K562 (cell line): ENCODE measurements around the gene KRT39. TPM values are rescaled to one million over a fixed set of nuclear protein-coding genes. Genes with fewer than 3 reads are reported as not detected.

Experiments
- ATAC-seq: fragments of 200-7000 bp; cut with Tn5 transposase; 3 replicates; pipeline ENCODE4 v1.9.1; 2020; ENCODE audit warnings: moderate library complexity
- BruUV-seq: library from RNA; stranded (reverse); fragments of 400-500 nt; replicated peaks from 2 replicates; lab custom pipeline; 2021; lab: Mats Ljungman, UMichigan
- CTCF ChIA-PET: fragments of 300-600 bp; formaldehyde crosslinking; extraction: SDS; loops from one replicate; lab custom pipeline; 2021; ENCODE audit warnings: low intra/inter-chr PET ratio; lab: Yijun Ruan, JAX
- POLR2A ChIA-PET: fragments of 300-600, 350-650 bp; sonication (Branson Sonifier 250); formaldehyde crosslinking; extraction: SDS; loops from one replicate; lab custom pipeline; 2021; ENCODE audit warnings: antibody characterized with exemption, inconsistent platforms; lab: Yijun Ruan, JAX
- DNase-seq, 4 experiments: peaks; one replicate each; pipeline versions ENCODE4 v3.0.0 to v3.0.0-alpha.2; 2011 to 2018; ENCODE audit warnings: low spot score in 3 of 4, mixed read lengths in 3 of 4; ENCODE audit errors: extremely low read depth in 1 of 4
- FAIRE-seq: peaks from 2 replicates; lab custom pipeline; 2011; peaks lifted over from hg19 to GRCh38; lab: Jason Lieb, UNC
- H2AFZ ChIP-seq: 2 replicates; pipeline ENCODE4 v1.6.0; 2011; ENCODE audit warnings: low read depth, low read length, control low read depth, inconsistent platforms
- H3K27ac ChIP-seq: fragments of 200-600 bp; 3 replicates; pipeline ENCODE4 v1.8.0; 2011; ENCODE audit warnings: low read depth, mild to moderate bottlenecking, control low read depth, inconsistent platforms, low read length, moderate library complexity, mixed read lengths; ENCODE audit errors: extremely low read depth
- H3K27me3 ChIP-seq, 2 experiments: fragments of 300-600 bp in 1 of 2; 2 replicates in 1 of 2; 3 replicates in 1 of 2; pipeline versions ENCODE4 v1.6.0 to v1.8.0; 2011; ENCODE audit warnings: inconsistent platforms in 2 of 2, low read length in 2 of 2, mild to moderate bottlenecking in 1 of 2, mixed read lengths in 1 of 2, moderate library complexity in 1 of 2; ENCODE audit not compliant: control insufficient read depth in 2 of 2, insufficient read depth in 2 of 2
- H3K36me3 ChIP-seq: fragments of 300-600 bp; 3 replicates; pipeline ENCODE4 v1.8.0; 2011; ENCODE audit warnings: mild to moderate bottlenecking, low read length, inconsistent platforms; ENCODE audit not compliant: control insufficient read depth, insufficient read depth
- H3K4me1 ChIP-seq, 2 experiments: fragments of 200-600 bp in 1 of 2; replicated peaks in 1 of 2; 2 replicates in 1 of 2; 3 replicates in 1 of 2; pipeline versions ENCODE4 v1.5.1 to v1.8.0; 2011; ENCODE audit warnings: inconsistent platforms in 2 of 2, low read length in 2 of 2, mild to moderate bottlenecking in 1 of 2, mixed read lengths in 1 of 2, moderate library complexity in 1 of 2; ENCODE audit not compliant: control insufficient read depth in 2 of 2, insufficient read depth in 2 of 2
- H3K4me2 ChIP-seq: 2 replicates; pipeline ENCODE4 v1.6.1; 2011; ENCODE audit warnings: low read length, control low read depth, inconsistent platforms, mixed read lengths; ENCODE audit not compliant: insufficient read depth
- H3K4me3 ChIP-seq: fragments of 200-600 bp; sonication (generic), shearing (Covaris generic); 2 replicates; pipeline ENCODE4 v1.5.1; 2016; ENCODE audit warnings: control low read depth, inconsistent platforms
- H3K79me2 ChIP-seq: fragments of 200-600 bp; 3 replicates; pipeline ENCODE4 v1.8.0; 2011; ENCODE audit warnings: low read length, inconsistent platforms; ENCODE audit not compliant: control insufficient read depth, insufficient read depth
- H3K9ac ChIP-seq, 2 experiments: 2 replicates each; pipeline versions ENCODE4 v1.6.0 to v1.6.1; 2011; ENCODE audit warnings: low read depth in 2 of 2, low read length in 2 of 2, control low read depth in 1 of 2, inconsistent platforms in 1 of 2, mild to moderate bottlenecking in 1 of 2, mixed read lengths in 1 of 2; ENCODE audit not compliant: insufficient read depth in 1 of 2
- H3K9me1 ChIP-seq: one replicate; pipeline ENCODE4 v1.6.0; 2011; ENCODE audit warnings: inconsistent platforms, mild to moderate bottlenecking, low read length, moderate library complexity; ENCODE audit not compliant: control insufficient read depth, insufficient read depth
- H3K9me3 ChIP-seq: replicated peaks from 2 replicates; pipeline ENCODE4 v1.5.1; 2011; ENCODE audit warnings: low read depth, low read length, inconsistent platforms; ENCODE audit not compliant: control insufficient read depth, insufficient read depth
- H4K20me1 ChIP-seq: replicated peaks from 2 replicates; pipeline ENCODE4 v1.6.1; 2011; ENCODE audit warnings: low read length, inconsistent platforms, mixed read lengths; ENCODE audit not compliant: control insufficient read depth, insufficient read depth
- AFF1 ChIP-seq, 2 experiments: fragments of 450-650 bp; IDR thresholded peaks; 2 replicates each; pipeline ENCODE4 v1.6.1; 2018; ENCODE audit warnings: mild to moderate bottlenecking in 2 of 2, low read depth in 1 of 2; ENCODE audit not compliant: partially characterized antibody in 2 of 2
- HDAC6 ChIP-seq: IDR thresholded peaks from 2 replicates; pipeline ENCODE4 v1.6.1; 2012; ENCODE audit warnings: low read depth, mild to moderate bottlenecking, control low read depth, inconsistent platforms, low read length, moderate library complexity
- NR2F6 ChIP-seq: fragments of 450-650 bp; formaldehyde crosslinking; IDR thresholded peaks from 2 replicates; pipeline ENCODE4 v1.4.0; 2020; ENCODE audit warnings: mild to moderate bottlenecking
- PRPF4 ChIP-seq: fragments of 200-400 bp; formaldehyde crosslinking; IDR thresholded peaks from one replicate; pipeline ENCODE4 v1.6.1; 2017; ENCODE audit warnings: low read length, low read depth, mild to moderate bottlenecking; ENCODE audit not compliant: insufficient read depth, poor library complexity, severe bottlenecking
- RFX1 ChIP-seq: fragments of 450-650 bp; IDR thresholded peaks from 2 replicates; pipeline ENCODE4 v1.6.1; 2016; ENCODE audit warnings: mild to moderate bottlenecking, moderate library complexity
- ZNF224 ChIP-seq: sonication (generic); formaldehyde crosslinking; IDR thresholded peaks from 2 replicates; pipeline ENCODE4 v1.8.0; 2022; ENCODE audit warnings: mild to moderate bottlenecking, missing genetic modification reagents
- ZNF316 ChIP-seq: fragments of 450-650 bp; IDR thresholded peaks from 2 replicates; pipeline ENCODE4 v1.6.1; 2016
- ZNF785 ChIP-seq: fragments of 250-450 bp; sonication (Bioruptor Pico); IDR thresholded peaks from 2 replicates; pipeline ENCODE4 v1.4.0; 2020; ENCODE audit warnings: mild to moderate bottlenecking
- ZNF79 ChIP-seq: fragments of 250-450 bp; sonication (Bioruptor Pico); IDR thresholded peaks from 2 replicates; pipeline ENCODE4 v1.4.0; 2020; ENCODE audit warnings: low read depth, mild to moderate bottlenecking, moderate library complexity
- WGBS: fragments of 100-300 bp; shearing (Covaris generic); methylation state at CpG from one replicate; pipeline ENCODE4 v1.1.6; 2016; ENCODE audit warnings: low coverage, mixed read lengths; ENCODE audit not compliant: insufficient coverage; ENCODE audit errors: missing lambda C conversion rate; 5-methylcytosine and 5-hydroxymethylcytosine counted together
- in situ Hi-C: fragments of 300-500 bp; cut with MboI; formaldehyde crosslinking; loops from 4 replicates; pipeline ENCODE4 v1.15.0; 2018; ENCODE audit warnings: inconsistent platforms, mixed read lengths
- intact Hi-C: fragments of 100-400 bp; cut with micrococcal nuclease; formaldehyde crosslinking; loops from 2 replicates; pipeline ENCODE4 v1.14.2; 2022
- polyA plus RNA-seq, 8 experiments: library from polyadenylated mRNA; depleted of rRNA in 4 of 8; stranded (reverse) in 5 of 8; unstranded in 3 of 8; fragments of >200 nt; fragmentation: Nextera tagmentation in 2 of 8; fragmentation: Illumina TruSeq in 1 of 8; extraction: Ambion mirVana in 2 of 8; extraction: Trizol in 1 of 8; gene quantifications; 2 replicates each; pipeline versions ENCODE4 v1.2.1 to v1.2.3, GENCODE V29; 2011 to 2014; ENCODE audit warnings: inconsistent platforms in 1 of 8, missing spikeins in 1 of 8
- total RNA-seq, 7 experiments: library from RNA; depleted of rRNA in 6 of 7; stranded (reverse); fragments of >200 nt in 6 of 7; fragmentation: Illumina TruSeq in 2 of 7; extraction: Trizol in 2 of 7; gene quantifications; 2 replicates each; pipeline versions ENCODE4 v1.2.1 to v1.2.3, GENCODE V29; 2011 to 2021; ENCODE audit warnings: low replicate concordance in 1 of 7
- TF ChIP-seq, protein P1 (sequence below): fragments of 150-350 bp; conservative IDR thresholded peaks from 2 replicates; pipeline ENCODE4 v1.6.1; 2014; ENCODE audit warnings: low read length

KRT39 gene
- total and polyA plus RNA-seq, 9 of the 15 experiments (the other 6 are each of a cell fraction or from before 2014, with no cell fraction given), result not detected

GRCh38 chr17:40993084-40993483 lies 26.3 kb upstream of the KRT39 start:
- FAIRE-seq (no peak), ATAC-seq (no peak), DNase-seq (no peak)
- no peaks in the 10 kb centered on the region; a peak in 1 of 5 replicates for H3K27me3 ChIP-seq
- no peaks in the 10 kb centered on the region for H4K20me1 ChIP-seq
- WGBS, result 0% methylated on average over 2 of the region's 2 CpGs
- no TSS peak for BruUV-seq
- CTCF ChIA-PET, result no interaction called here
- no peaks in the 10 kb centered on the region for H3K4me1 ChIP-seq
- no peak overlapping the region for H3K9ac ChIP-seq
- no peak for TF ChIP-seq PRPF4
- TF ChIP-seq ZNF785 (CRISPR knock-in tag), result no peak
- TF ChIP-seq ZNF316, result 0 out of 2 replicates have a peak, but pooled peaks have one; percentile 6
- TF ChIP-seq ZNF79 (CRISPR knock-in tag), result no peak
- TF ChIP-seq HDAC6, result no peak
- no peaks in the 10 kb centered on the region for H3K36me3 ChIP-seq
- H3K4me3 ChIP-seq, result no peak overlapping the region
- no peak overlapping the region for H3K27ac ChIP-seq
- H2AFZ ChIP-seq, result no peak overlapping the region
- H3K4me2 ChIP-seq, result no peak overlapping the region
- no peaks in the 10 kb centered on the region for H3K79me2 ChIP-seq
- H3K9me1 ChIP-seq, result no peaks in the 10 kb centered on the region
- H3K9me3 ChIP-seq, result no peaks in the 10 kb centered on the region
- POLR2A ChIA-PET, result interaction anchor here (1.3 kb wide), 1 partner anchor 20 kb away, joined by 5 read pairs; no protein-coding TSS in a partner anchor
- intact Hi-C loops (no loop called here), in situ Hi-C loops (no loop called here)

GRCh38 chr17:40992666-40993065 lies 25.9 kb upstream of the KRT39 start:
- H3K27me3 ChIP-seq, result no peaks in the 10 kb centered on the region; a peak in 1 of 5 replicates
- H4K20me1 ChIP-seq, result no peaks in the 10 kb centered on the region
- H3K4me3 ChIP-seq, result no peak overlapping the region
- FAIRE-seq, result no peak
- H3K36me3 ChIP-seq, result no peaks in the 10 kb centered on the region
- CTCF ChIA-PET, result no interaction called here
- H3K4me2 ChIP-seq, result no peak overlapping the region
- in situ Hi-C loops, result no loop called here
- BruUV-seq, result no TSS peak
- POLR2A ChIA-PET, result interaction anchor here (1.3 kb wide), 1 partner anchor 20 kb away, joined by 5 read pairs; no protein-coding TSS in a partner anchor
- H2AFZ ChIP-seq, result no peak overlapping the region
- intact Hi-C loops, result no loop called here
- no peak for ATAC-seq
- H3K4me1 ChIP-seq, result no peaks in the 10 kb centered on the region
- no peak overlapping the region for H3K27ac ChIP-seq
- no peak for DNase-seq
- H3K9ac ChIP-seq, result no peak overlapping the region
- no peaks in the 10 kb centered on the region for H3K9me1 ChIP-seq
- 2% methylated on average over 3 of the region's 3 CpGs for WGBS
- no peaks in the 10 kb centered on the region for H3K9me3 ChIP-seq
- H3K79me2 ChIP-seq, result no peaks in the 10 kb centered on the region
- TF ChIP-seq, protein P1, sequence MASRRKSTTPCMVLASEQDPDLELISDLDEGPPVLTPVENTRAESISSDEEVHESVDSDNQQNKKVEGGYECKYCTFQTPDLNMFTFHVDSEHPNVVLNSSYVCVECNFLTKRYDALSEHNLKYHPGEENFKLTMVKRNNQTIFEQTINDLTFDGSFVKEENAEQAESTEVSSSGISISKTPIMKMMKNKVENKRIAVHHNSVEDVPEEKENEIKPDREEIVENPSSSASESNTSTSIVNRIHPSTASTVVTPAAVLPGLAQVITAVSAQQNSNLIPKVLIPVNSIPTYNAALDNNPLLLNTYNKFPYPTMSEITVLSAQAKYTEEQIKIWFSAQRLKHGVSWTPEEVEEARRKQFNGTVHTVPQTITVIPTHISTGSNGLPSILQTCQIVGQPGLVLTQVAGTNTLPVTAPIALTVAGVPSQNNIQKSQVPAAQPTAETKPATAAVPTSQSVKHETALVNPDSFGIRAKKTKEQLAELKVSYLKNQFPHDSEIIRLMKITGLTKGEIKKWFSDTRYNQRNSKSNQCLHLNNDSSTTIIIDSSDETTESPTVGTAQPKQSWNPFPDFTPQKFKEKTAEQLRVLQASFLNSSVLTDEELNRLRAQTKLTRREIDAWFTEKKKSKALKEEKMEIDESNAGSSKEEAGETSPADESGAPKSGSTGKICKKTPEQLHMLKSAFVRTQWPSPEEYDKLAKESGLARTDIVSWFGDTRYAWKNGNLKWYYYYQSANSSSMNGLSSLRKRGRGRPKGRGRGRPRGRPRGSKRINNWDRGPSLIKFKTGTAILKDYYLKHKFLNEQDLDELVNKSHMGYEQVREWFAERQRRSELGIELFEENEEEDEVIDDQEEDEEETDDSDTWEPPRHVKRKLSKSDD, result no peak
- TF ChIP-seq NR2F6 (no peak), ZNF224 (no peak), RFX1 (no peak), AFF1 (IDR thresholded peaks at IDR 0.05; ENCODE audit: low read depth in 1 of 2, partially characterized antibody in 2 of 2) (no peak)
